ENCODE results near the gene AK8.

The AK8 gene

GRCh38 chr9:132887181-132888120 lies 9.4 kb upstream of the AK8 start:
- no peak for DNase-seq

- DNase-seq = no peak
These were observed 8.2 kb upstream of the AK8 start for GRCh38 chr9:132886334-132886725.

- DNase-seq = peak; percentile 29
These were observed 7.7 kb upstream of the AK8 start for GRCh38 chr9:132885720-132886333.

GRCh38 chr9:132883349-132884294 lies 5.5 kb upstream of the AK8 start:
- no peak for DNase-seq

- DNase-seq = no peak
These were observed 4.5 kb upstream of the AK8 start for GRCh38 chr9:132882616-132883015.

- no peak for DNase-seq
These were observed 3.7 kb upstream of the AK8 start for GRCh38 chr9:132881826-132882225.

- no peak for DNase-seq
These were observed 2.2 kb upstream of the AK8 start for GRCh38 chr9:132880324-132880661.

GRCh38 chr9:132879457-132880323 lies 1.6 kb upstream of the AK8 start:
- no peak for DNase-seq

GRCh38 chr9:132878695-132879456 lies 792 bp upstream of the AK8 start, which contains the start of gene SPACA9:
SPACA9 (plus strand) TSS chr9:132878898; CDS start chr9:132883948, 5,050 bp downstream.
- peak; percentile 23 for DNase-seq

GRCh38 chr9:132877458-132877823 lies 643 bp downstream of the AK8 start:
- DNase-seq = no peak

GRCh38 chr9:132876849-132877248 lies 1.2 kb downstream of the AK8 start:
- no peak for DNase-seq

GRCh38 chr9:132875159-132875558 lies 2.9 kb downstream of the AK8 start:
- DNase-seq = no peak

- DNase-seq = no peak
These were observed 4.7 kb downstream of the AK8 start for GRCh38 chr9:132873403-132873802.

- DNase-seq = no peak
These were observed 8.8 kb downstream of the AK8 start for GRCh38 chr9:132869266-132869665.

GRCh38 chr9:132866898-132867297 lies 11.2 kb downstream of the AK8 start:
- DNase-seq = no peak

- DNase-seq = no peak
These were observed 13.4 kb downstream of the AK8 start for GRCh38 chr9:132864691-132865090.

- no peak for DNase-seq
These were observed 13.8 kb downstream of the AK8 start for GRCh38 chr9:132864277-132864676.

GRCh38 chr9:132863096-132863495 lies 15.0 kb downstream of the AK8 start:
- DNase-seq = no peak

GRCh38 chr9:132862533-132862932 lies 15.6 kb downstream of the AK8 start:
- DNase-seq = no peak

- no peak for DNase-seq
These were observed 16.4 kb downstream of the AK8 start for GRCh38 chr9:132861666-132862065.

- no peak for DNase-seq
These were observed 19.3 kb downstream of the AK8 start for GRCh38 chr9:132858751-132859150.
